Transverse colon (tissue), 4 donors: ENCODE results near the gene NKIRAS2. TPM values are rescaled to one million over a fixed set of nuclear protein-coding genes. Genes with fewer than 3 reads are reported as not detected.
"Not testable (repeated sequence)": the region's sequence is repeated elsewhere in the genome, so short reads cannot be mapped to it uniquely, and the experiment has no call there.

Experiments used
- DNase-seq: peaks from one replicate; pipeline ENCODE4 v3.0.0-alpha.2; 2019
- H3K27ac ChIP-seq, 4 donors: fragments of 200-600 bp; sonication (generic); 2 replicates each; pipeline ENCODE4 v1.5.1; 2016 to 2018; ENCODE audit warnings: inconsistent platforms in 4 of 4
- H3K27me3 ChIP-seq: fragments of 200-600 bp; sonication (generic); 2 replicates; pipeline ENCODE4 v1.5.1; 2017; ENCODE audit warnings: inconsistent platforms
- H3K36me3 ChIP-seq, 4 donors: fragments of 200-600 bp; sonication (generic); 2 replicates each; pipeline ENCODE4 v1.5.1; 2017 to 2019; ENCODE audit warnings: inconsistent platforms in 4 of 4
- H3K4me1 ChIP-seq, 4 donors: fragments of 200-600 bp; sonication (generic); 2 replicates each; pipeline ENCODE4 v1.5.1; 2017 to 2020; ENCODE audit warnings: inconsistent platforms in 4 of 4
- H3K4me3 ChIP-seq, 4 donors: fragments of 200-600 bp; sonication (generic); 1 replicate in 1 of 4; 2 replicates in 3 of 4; pipeline versions ENCODE4 v1.5.1 to v1.6.1; 2017 to 2019; ENCODE audit warnings: inconsistent platforms in 4 of 4
- H3K9me3 ChIP-seq, 2 donors: fragments of 200-600 bp; sonication (generic); 2 replicates each; pipeline ENCODE4 v1.5.1; 2017 to 2019; ENCODE audit warnings: inconsistent platforms in 2 of 2
- EP300 ChIP-seq: sonication (generic); formaldehyde crosslinking; IDR thresholded peaks from one replicate; pipeline ENCODE4 v1.6.1; 2017; ENCODE audit warnings: antibody characterized with exemption, low read depth
- POLR2A ChIP-seq: fragments of 450-650 bp; IDR thresholded peaks from one replicate; pipeline ENCODE4 v1.6.1; 2016; ENCODE audit warnings: antibody characterized with exemption, mild to moderate bottlenecking, moderate library complexity
- POLR2AphosphoS5 ChIP-seq, 3 donors: sonication (generic); formaldehyde crosslinking; IDR thresholded peaks; one replicate each; pipeline ENCODE4 v1.6.1; 2016; ENCODE audit warnings: antibody characterized with exemption in 3 of 3
- WGBS, 2 donors: methylation state at CpG; one replicate each; pipeline ENCODE4 v1.1.5; 2018; ENCODE audit warnings: low coverage in 1 of 2; 5-methylcytosine and 5-hydroxymethylcytosine counted together
- in situ Hi-C, 4 donors: fragments of 200-750 bp; cut with MboI; loops; one replicate each; pipeline versions ENCODE4 v1.15.0 to v1.15.1; 2017; ENCODE audit warnings: low sequenced_read_pairs in 3 of 4, low pct_ligation_motif_present in 1 of 4, low pct_unique_long_range_greater_than_20kb in 1 of 4
- intact Hi-C: fragments of 100-400 bp; cut with DNase I; formaldehyde crosslinking; loops from one replicate; pipeline ENCODE4 v1.15.1; 2023; ENCODE audit warnings: low total_unique reads
- total RNA-seq, 4 donors: library from RNA; depleted of rRNA; stranded (reverse); fragments of >200 nt; gene quantifications; one replicate each; pipeline ENCODE4 v1.1.0, GENCODE V29; 2016
- TF ChIP-seq, protein P1 (sequence below), 5 experiments: fragments of 200-600 bp in 3 of 5; fragments of 450-650 bp in 2 of 5; sonication (generic) in 3 of 5; IDR thresholded peaks; 1 replicate in 2 of 5; 2 replicates in 3 of 5; pipeline ENCODE4 v1.5.1; 2016 to 2017; ENCODE audit warnings: antibody characterized with exemption in 5 of 5, inconsistent platforms in 3 of 5, mild to moderate bottlenecking in 2 of 5, moderate library complexity in 1 of 5

NKIRAS2 gene
- total RNA-seq, 4 donors from 2014 or later, result 20.5 to 52.7 (median 35.0) TPM

DNA sequence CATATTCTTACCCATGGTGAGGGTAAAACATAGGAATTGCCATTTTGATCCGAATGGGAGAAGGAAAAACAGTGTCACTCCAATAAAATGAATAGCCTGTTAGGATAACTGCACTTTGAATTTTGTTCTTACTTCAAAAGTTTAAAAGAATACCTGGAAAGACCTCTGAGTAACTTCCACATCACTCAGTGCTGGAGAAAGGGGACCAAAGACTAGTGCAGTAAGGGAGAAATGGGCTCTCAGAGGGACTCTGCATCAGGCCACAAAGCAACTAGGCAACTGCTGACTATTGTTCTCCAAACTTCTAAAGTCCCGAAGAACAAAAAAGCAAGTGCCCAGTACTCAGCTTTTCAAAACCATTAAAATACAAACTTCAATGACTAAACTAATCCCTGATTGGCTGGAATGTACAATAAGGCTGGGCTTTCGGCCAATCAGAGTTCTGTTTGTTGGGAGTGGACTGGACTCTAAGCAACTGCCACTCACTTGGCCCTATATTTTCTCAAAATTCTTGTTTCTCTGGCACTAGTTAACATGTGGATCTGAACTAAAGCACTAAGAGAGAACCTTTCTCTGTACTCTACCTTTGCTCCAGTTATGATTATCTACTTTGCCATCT is 8.9 kb upstream of the NKIRAS2 start:
- WGBS, 2 donors, result 93 to 95% methylated on average over 3 of the region's 3 CpGs
- no peak for DNase-seq
- Histone ChIP-seq H3K4me3 (no peak overlapping the region), H3K27ac (no peak overlapping the region), H3K4me1 (peaks cover 11 to 64% (median 36%) of the 10 kb centered on the region in 4 donors), H3K9me3 (no peaks in the 10 kb centered on the region), H3K27me3 (no peaks in the 10 kb centered on the region), H3K36me3 (no peaks in the 10 kb centered on the region)
- in situ Hi-C loops (no loop called here), intact Hi-C loops (loop anchor here (10.0 kb wide), 1 partner anchor 46 kb away; the partner anchor contains the start of gene CNP)
- TF ChIP-seq, protein P1, sequence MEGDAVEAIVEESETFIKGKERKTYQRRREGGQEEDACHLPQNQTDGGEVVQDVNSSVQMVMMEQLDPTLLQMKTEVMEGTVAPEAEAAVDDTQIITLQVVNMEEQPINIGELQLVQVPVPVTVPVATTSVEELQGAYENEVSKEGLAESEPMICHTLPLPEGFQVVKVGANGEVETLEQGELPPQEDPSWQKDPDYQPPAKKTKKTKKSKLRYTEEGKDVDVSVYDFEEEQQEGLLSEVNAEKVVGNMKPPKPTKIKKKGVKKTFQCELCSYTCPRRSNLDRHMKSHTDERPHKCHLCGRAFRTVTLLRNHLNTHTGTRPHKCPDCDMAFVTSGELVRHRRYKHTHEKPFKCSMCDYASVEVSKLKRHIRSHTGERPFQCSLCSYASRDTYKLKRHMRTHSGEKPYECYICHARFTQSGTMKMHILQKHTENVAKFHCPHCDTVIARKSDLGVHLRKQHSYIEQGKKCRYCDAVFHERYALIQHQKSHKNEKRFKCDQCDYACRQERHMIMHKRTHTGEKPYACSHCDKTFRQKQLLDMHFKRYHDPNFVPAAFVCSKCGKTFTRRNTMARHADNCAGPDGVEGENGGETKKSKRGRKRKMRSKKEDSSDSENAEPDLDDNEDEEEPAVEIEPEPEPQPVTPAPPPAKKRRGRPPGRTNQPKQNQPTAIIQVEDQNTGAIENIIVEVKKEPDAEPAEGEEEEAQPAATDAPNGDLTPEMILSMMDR (IDR thresholded peaks at IDR 0.05), result no peak
- TF ChIP-seq POLR2A, result no peak

DNA sequence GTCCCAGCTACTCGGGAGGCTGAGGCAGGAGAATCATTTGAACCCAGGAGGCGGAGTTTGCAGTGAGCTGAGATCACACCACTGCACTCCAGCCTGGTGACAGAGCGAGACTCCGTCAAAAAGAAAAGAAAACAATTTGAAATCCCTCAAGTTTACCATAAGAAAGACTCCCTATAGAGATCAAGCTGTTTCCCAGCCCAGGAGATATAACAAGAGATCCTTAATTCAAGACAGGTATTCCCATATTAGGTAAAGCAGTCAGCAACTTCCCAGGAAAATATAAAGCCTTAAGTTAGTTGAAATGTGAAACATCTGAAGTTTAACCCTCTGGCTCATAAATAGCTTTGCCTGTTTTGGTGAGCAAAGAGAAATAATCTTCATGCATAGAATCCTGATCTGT is 7.5 kb upstream of the NKIRAS2 start:
- H3K27ac ChIP-seq, H3K27me3 ChIP-seq, DNase-seq, H3K36me3 ChIP-seq, in situ Hi-C loops, H3K9me3 ChIP-seq, H3K4me3 ChIP-seq: not testable (repeated sequence)
- intact Hi-C loops, result loop anchor here (10.0 kb wide), 1 partner anchor 48 kb away; the partner anchor contains the start of gene CNP
- H3K4me1 ChIP-seq, result peaks cover 15 to 65% (median 40%) of the 10 kb centered on the region in 4 donors
- WGBS, 2 donors, result 79 to 92% methylated on average over 3 to 4 of the region's 4 CpGs

DNA sequence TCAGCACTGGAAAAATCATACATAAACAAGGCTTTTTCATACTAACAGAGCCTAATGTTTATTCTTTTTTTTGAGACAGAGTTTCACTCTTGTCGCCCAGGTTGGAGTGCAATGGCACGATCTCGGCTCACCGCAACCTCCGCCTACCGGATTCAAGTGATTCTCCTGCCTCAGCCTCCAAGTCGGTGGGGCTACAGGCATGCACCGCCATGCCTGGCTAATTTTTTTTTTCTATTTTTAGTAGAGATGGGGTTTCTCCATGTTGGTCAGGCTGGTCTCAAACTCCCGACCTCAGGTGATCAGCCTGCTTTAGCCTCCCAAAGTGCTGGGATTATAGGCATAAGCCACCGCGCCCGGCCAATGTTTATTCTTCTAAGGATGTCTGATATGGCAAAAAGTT is 6.2 kb upstream of the NKIRAS2 start:
- DNase-seq, H3K4me3 ChIP-seq, in situ Hi-C loops, H3K27me3 ChIP-seq, H3K27ac ChIP-seq, H3K36me3 ChIP-seq, H3K9me3 ChIP-seq: not testable (repeated sequence)
- intact Hi-C loops, result loop anchor here (10.0 kb wide), 1 partner anchor 49 kb away; the partner anchor contains the start of gene CNP
- H3K4me1 ChIP-seq, result peaks cover 19 to 73% (median 49%) of the 10 kb centered on the region in 4 donors
- 89 to 91% methylated on average over 10 to 12 of the region's 12 CpGs for WGBS, 2 donors

DNA sequence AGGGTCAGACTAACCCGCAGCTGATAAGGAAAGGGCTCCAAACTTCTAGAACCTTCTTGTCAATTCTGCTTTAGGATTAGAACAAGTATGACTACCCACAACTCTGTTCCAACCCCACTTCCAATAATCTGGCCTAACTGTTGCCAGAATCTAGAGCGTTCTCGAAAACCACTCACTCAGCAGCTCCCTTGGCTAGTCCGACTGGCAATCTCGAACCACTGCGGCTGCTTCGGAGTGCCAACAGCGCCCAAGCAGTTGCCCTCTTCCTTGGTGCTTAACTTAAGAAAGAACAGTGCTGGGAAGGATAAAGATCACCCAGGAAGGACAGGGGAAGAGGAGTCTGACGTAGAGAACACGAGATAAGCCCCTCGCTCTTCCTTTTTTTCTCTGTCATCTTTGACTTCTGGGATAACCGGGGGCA is 3.5 kb upstream of the NKIRAS2 start:
- peak overlapping the region; percentile 90 to 95 (median 92) for H3K27ac ChIP-seq
- no peaks in the 10 kb centered on the region for H3K36me3 ChIP-seq
- peaks cover 28 to 69% (median 53%) of the 10 kb centered on the region in 4 donors for H3K4me1 ChIP-seq
- in situ Hi-C loops, result no loop called here
- no peaks in the 10 kb centered on the region for H3K27me3 ChIP-seq
- H3K4me3 ChIP-seq, result peak overlapping the region; percentile 81 to 92 (median 86)
- no peak for DNase-seq
- WGBS, 2 donors, result 1 to 20% methylated on average over 3 to 12 of the region's 12 CpGs
- TF ChIP-seq, protein P1 (IDR thresholded peaks at IDR 0.05), result no peak
- TF ChIP-seq POLR2AphosphoS5 (IDR thresholded peaks at IDR 0.05) (no peak), POLR2A (no peak), EP300 (no peak)
- no peaks in the 10 kb centered on the region for H3K9me3 ChIP-seq
- intact Hi-C loops, result loop anchor here (10.0 kb wide), 1 partner anchor 52 kb away; the partner anchor contains the start of gene CNP

DNA sequence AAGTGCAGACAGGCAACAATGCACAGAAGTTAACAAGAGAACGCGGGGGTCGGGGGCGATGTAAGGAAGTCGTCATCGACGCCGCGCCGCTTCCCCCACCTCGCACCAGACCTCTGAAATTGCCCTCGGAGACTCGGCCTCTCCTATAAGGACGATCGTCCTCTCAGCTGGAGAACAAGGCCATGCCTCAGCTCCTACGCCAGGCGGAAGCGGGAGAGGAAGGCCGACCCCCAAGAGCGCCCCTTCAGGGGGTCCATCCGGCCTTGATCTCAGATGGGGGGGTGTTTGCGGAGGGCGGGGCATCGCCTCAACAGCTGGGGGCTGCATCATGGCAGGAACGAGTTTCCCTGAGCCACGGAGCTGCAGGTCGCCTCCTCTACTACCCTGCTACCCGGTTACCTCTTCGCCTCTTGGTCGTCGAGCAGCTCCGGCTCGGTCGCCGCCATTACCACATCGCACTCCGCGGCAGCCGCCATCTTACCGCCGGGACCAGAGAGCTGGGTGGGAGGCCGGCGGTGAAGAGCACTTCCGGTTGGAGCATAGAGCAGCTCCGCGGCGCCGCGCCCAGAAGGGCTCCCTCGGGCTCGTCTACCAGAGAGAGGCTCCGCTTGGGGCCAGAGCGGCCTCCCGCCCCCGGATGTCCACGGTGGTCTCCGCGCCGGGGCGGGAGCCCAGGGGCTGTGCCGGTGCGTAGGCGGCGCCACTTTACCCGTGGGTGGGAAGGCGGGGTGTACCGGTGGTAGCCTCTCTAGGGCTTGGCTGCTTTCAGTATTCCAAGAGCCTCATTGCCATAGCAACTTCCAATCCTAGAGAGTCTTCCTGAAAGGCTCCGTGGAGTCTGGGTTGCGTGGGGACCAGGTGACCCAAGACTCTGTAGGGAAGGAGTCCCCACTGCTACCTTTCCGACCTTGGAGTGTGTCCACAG is 2.7 kb upstream of the NKIRAS2 start, which contains the start of gene DNAJC7:
DNAJC7 (minus strand) TSS at position 499 of the 925 bp plus-strand sequence; CDS start at position 476, 23 bp downstream.
- WGBS, 2 donors, result 0% methylated on average over 11 to 61 of the region's 70 CpGs
- Histone ChIP-seq H3K27me3 (no peaks in the 10 kb centered on the region), H3K4me1 (peaks cover 28 to 65% (median 52%) of the 10 kb centered on the region in 4 donors), H3K27ac (peak within 1 kb of the TSS; percentile 90 to 95 (median 92)), H3K36me3 (peaks cover 0 to under 1% (median 0%) of the 10 kb centered on the region in 4 donors), H3K4me3 (peak within 1 kb of the TSS; percentile 81 to 92 (median 86)), H3K9me3 (no peaks in the 10 kb centered on the region)
- peak; percentile 91 for DNase-seq
- TF ChIP-seq EP300 (no peak), POLR2AphosphoS5 (IDR thresholded peaks at IDR 0.05) (peak; percentile 31 to 88 (median 83)), POLR2A (peak; percentile 81)
- intact Hi-C loops, result loop anchor here (10.0 kb wide), 1 partner anchor 52 kb away; the partner anchor contains the start of gene CNP
- in situ Hi-C loops, result no loop called here
